SK-MEL-5 (cell line): Measurements from ENCODE around the gene MFAP4. TPM values are rescaled to one million over a fixed set of nuclear protein-coding genes. Genes with fewer than 3 reads are reported as not detected.

Experiments
- DNase-seq: peaks from one replicate; pipeline ENCODE4 v3.0.0-alpha.2; 2016; ENCODE audit warnings: low read depth, low spot score
- in situ Hi-C: cut with HindIII; loops from 2 replicates; pipeline ENCODE4 v1.10.0; 2016; ENCODE audit warnings: low sequenced_read_pairs, high pct_unique_total_duplicates, low pct_unique_long_range_greater_than_20kb
- total RNA-seq: library from RNA; depleted of rRNA; stranded (reverse); fragments of >200 nt; shearing (Covaris generic); gene quantifications from 2 replicates; pipeline ENCODE4 v1.2.3, GENCODE V29; 2014

Gene MFAP4
- total RNA-seq, 1 experiment from 2014 or later = not detected

DNA sequence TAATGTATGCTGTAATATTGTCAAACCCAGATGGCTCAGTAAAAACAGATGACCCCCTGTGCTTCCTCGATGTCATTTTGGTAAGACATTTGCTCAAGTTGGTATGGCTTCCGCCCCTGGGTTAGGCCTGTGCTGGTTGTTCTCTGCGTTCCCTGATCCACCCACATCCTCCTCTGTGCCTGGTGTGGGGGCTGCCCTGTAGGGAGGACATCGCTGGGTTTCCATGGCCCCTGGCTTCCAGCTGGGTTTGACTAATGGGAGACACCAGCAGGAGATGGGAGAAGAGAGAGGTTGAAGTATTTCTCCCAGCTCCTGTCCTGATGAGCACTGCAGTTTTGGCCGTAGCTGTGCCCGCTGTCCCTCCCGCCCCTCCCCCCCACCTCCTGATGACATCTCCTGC lies 4.4 kb upstream of the MFAP4 start:
- in situ Hi-C loops = no loop called here
- no peak for DNase-seq

DNA sequence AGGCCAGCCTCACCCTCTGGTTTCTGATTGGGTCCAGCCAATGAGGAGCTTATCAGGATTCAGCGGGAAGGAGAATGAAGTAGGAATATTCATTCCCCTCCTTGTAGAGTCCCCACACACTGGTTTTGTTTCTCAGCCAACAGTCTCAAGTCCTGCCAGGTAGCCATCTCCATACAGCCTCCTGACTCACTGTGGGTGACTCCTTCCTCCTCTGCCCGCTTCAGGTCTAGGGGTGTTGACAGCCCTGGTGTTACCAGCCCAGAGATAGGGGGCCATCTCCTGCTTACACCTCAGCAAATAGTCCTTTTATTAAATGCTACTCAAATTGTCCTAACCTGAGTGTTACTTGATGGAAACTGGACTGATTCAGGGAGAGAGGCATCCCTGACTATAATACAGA lies 4.0 kb upstream of the MFAP4 start:
- no peak for DNase-seq
- in situ Hi-C loops = no loop called here

DNA sequence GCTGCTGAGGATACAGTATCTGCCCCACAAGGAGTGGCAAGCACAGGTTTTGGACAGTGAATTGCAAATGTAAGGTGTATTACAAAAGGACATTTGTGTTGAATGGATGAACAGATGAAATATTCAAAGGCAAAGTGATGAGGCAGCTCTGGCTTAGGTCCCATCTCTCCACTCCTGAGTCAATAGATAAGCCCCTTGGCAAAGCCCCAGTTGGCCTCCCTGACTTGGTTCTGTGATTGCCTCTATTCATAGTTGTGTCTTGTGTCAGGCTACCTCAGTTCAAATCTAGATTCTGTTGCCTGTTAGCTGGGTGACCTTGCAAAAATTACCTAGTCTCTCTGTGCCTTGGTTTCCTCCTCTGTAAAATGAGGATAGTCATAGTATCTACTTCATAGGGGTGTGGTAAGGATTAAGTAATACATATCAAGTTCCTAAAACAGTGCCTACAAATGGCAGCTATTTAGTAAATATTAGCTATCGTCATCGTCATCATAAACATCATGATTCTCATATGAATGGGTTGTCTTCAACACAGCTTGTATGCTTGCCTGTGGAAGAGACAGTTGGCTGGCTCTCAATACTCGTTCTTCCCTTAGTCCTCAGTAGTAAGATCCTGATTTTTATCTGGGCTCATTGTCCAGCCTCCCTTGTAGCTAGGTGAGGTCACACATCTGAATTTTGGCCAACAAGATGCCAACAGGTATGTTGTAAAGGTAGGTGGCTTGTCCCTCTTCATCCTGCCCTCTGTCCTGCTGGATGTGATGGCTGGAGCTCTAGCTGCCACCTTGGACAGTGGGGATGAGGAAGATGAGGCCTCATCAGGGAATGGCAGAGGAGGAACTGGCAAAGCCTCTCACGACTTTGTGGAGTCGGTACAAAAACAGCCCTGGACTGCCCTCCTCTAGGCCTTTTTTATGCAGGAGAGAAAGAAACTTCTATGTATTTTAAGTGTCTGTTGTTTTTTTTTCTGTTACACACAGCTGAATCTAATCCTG lies 2.1 kb upstream of the MFAP4 start:
- DNase-seq = no peak
- in situ Hi-C loops = no loop called here

- in situ Hi-C loops = no loop called here
- no peak for DNase-seq
These were observed 1.0 kb upstream of the MFAP4 start for GRCh38 chr17:19387921-19388521.

- DNase-seq = no peak
- in situ Hi-C loops = no loop called here
These were observed 700 bp downstream of the MFAP4 start for GRCh38 chr17:19386051-19386929.

GRCh38 chr17:19385521-19385983 lies 1.4 kb downstream of the MFAP4 start:
- no peak for DNase-seq
- in situ Hi-C loops = no loop called here

GRCh38 chr17:19384723-19385391 lies 2.1 kb downstream of the MFAP4 start:
- in situ Hi-C loops = no loop called here
- DNase-seq = no peak

GRCh38 chr17:19383681-19384470 lies 3.1 kb downstream of the MFAP4 start:
- in situ Hi-C loops = no loop called here
- DNase-seq = no peak

GRCh38 chr17:19382531-19383444 lies 4.2 kb downstream of the MFAP4 start:
- in situ Hi-C loops = no loop called here
- DNase-seq = no peak

DNA sequence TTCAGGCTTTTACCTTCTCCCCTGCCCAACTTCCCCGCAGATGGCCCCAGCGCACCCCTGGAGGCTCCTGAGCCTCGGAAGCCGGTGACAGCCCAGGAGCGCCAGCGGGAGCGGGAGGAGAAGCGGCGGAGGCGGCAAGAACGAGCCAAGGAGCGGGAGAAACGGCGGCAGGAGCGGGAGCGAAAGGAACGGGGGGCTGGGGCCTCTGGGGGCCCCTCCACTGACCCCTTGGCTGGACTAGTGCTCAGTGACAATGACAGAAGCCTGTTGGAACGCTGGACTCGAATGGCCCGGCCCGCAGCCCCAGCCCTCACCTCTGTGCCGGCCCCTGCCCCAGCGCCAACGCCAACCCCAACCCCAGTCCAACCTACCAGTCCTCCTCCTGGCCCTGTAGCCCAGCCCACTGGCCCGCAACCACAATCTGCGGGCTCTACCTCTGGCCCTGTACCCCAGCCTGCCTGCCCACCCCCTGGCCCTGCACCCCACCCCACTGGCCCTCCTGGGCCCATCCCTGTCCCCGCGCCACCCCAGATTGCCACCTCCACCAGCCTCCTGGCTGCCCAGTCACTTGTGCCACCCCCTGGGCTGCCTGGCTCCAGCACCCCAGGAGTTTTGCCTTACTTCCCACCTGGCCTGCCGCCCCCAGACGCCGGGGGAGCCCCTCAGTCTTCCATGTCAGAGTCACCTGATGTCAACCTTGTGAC lies 5.1 kb downstream of the MFAP4 start:
- no peak for DNase-seq
- in situ Hi-C loops = no loop called here

GRCh38 chr17:19381361-19381740 lies 5.6 kb downstream of the MFAP4 start:
- no peak for DNase-seq
- in situ Hi-C loops = no loop called here

DNA sequence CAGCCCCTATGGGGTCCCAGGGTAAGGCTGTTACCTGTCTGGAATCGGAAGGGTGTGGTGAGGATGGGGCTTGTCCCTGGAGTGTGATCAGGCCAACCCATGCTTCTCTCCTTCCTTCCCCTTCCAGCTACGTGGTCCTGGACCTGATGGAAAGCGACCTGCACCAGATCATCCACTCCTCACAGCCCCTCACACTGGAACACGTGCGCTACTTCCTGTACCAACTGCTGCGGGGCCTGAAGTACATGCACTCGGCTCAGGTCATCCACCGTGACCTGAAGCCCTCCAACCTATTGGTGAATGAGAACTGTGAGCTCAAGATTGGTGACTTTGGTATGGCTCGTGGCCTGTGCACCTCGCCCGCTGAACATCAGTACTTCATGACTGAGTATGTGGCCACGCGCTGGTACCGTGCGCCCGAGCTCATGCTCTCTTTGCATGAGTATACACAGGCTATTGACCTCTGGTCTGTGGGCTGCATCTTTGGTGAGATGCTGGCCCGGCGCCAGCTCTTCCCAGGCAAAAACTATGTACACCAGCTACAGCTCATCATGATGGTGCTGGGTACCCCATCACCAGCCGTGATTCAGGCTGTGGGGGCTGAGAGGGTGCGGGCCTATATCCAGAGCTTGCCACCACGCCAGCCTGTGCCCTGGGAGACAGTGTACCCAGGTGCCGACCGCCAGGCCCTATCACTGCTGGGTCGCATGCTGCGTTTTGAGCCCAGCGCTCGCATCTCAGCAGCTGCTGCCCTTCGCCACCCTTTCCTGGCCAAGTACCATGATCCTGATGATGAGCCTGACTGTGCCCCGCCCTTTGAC lies 6.3 kb downstream of the MFAP4 start:
- DNase-seq = no peak
- in situ Hi-C loops = no loop called here

GRCh38 chr17:19379361-19380065 lies 7.5 kb downstream of the MFAP4 start:
- in situ Hi-C loops = no loop called here
- no peak for DNase-seq
